ENCODE results near the gene TMEM132C. TPM values are rescaled to one million over a fixed set of nuclear protein-coding genes. Genes with fewer than 3 reads are reported as not detected.

The TMEM132C gene
- total RNA-seq, 2 experiments from 2014 or later: not detected

DNA sequence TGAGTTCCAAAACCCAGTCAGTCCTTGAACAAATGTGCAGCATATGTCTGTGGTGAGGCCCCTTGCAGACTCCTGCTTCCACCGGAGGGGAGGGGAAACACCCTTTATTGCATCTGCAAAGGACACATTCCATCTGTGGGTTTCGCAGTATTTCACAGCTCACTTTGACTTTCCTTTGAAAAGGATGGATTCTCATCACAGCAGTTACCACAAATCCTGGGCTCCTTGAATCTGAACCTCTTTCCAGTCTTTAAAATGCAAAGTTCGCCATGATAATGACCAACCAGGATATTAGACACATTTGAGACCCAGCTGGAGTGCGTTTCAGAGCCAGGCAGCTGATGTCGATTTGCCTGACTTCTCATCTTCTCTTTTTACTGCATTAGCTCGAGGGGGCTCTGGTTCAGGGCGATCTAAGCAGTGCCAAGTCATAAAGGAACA, 314.4 kb downstream of the TMEM132C start:
- no peaks in the 10 kb centered on the region for H3K36me3 ChIP-seq (ENCODE audit: insufficient read depth, low read length)
- no peak overlapping the region for H3K4me2 ChIP-seq (ENCODE audit: low read length)
- intact Hi-C loops (cut with micrococcal nuclease; ENCODE audit: unreplicated experiment): no loop called here
- H4K20me1 ChIP-seq (ENCODE audit: insufficient read depth, low read length): no peaks in the 10 kb centered on the region
- no peak overlapping the region for H3K27ac ChIP-seq (ENCODE audit: low read depth, low read length, poor library complexity, severe bottlenecking)
- ChIA-PET CTCF (ENCODE audit: unreplicated experiment) (no interaction called here), POLR2A (no interaction called here)
- no peak overlapping the region for H2AFZ ChIP-seq (ENCODE audit: low read length)
- H3K4me1 ChIP-seq (ENCODE audit: insufficient read depth, low read length, poor library complexity, severe bottlenecking): no peaks in the 10 kb centered on the region
- BruUV-seq (replicated peaks): no TSS peak
- no peaks in the 10 kb centered on the region for H3K9me2 ChIP-seq (ENCODE audit: insufficient read depth, low read length)
- H3K4me3 ChIP-seq (ENCODE audit: low read depth, low read length, poor library complexity, severe bottlenecking): no peak overlapping the region
- H3K79me2 ChIP-seq (ENCODE audit: insufficient read depth, low read depth, low read length): no peaks in the 10 kb centered on the region
- DNase-seq (ENCODE audit: low spot score): no peak
- H3K9me3 ChIP-seq (ENCODE audit: low read length): no peaks in the 10 kb centered on the region
- TF ChIP-seq EZH2phosphoT487 (IDR thresholded peaks at IDR 0.05; ENCODE audit: borderline replicate concordance, low read depth, low read length): no peak
- TF ChIP-seq, protein P1, sequence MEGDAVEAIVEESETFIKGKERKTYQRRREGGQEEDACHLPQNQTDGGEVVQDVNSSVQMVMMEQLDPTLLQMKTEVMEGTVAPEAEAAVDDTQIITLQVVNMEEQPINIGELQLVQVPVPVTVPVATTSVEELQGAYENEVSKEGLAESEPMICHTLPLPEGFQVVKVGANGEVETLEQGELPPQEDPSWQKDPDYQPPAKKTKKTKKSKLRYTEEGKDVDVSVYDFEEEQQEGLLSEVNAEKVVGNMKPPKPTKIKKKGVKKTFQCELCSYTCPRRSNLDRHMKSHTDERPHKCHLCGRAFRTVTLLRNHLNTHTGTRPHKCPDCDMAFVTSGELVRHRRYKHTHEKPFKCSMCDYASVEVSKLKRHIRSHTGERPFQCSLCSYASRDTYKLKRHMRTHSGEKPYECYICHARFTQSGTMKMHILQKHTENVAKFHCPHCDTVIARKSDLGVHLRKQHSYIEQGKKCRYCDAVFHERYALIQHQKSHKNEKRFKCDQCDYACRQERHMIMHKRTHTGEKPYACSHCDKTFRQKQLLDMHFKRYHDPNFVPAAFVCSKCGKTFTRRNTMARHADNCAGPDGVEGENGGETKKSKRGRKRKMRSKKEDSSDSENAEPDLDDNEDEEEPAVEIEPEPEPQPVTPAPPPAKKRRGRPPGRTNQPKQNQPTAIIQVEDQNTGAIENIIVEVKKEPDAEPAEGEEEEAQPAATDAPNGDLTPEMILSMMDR (conservative IDR thresholded peaks at IDR 0.05; ENCODE audit: low read length): no peak

DNA sequence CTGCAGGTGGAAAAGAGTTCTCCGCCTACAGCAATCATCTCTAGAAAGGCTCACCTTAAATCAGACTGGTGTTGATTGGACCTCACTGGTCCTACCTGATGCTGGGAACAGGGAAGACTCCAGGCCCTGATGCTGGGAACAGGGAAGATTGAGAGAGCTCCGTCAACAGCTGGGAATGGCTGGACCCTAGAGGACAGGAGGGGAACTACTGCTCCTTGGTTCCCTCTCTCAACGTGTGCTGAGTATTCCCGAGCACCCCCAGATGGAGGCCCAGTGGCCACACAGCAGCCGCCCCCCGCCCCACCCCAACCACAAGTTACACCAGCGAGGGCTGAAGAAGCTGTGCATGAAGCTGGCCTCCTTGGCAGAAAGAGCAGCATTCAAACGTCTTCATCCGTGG, 316.5 kb downstream of the TMEM132C start:
- CTCF ChIA-PET (ENCODE audit: unreplicated experiment): no interaction called here
- H3K9me2 ChIP-seq (ENCODE audit: insufficient read depth, low read length): no peaks in the 10 kb centered on the region
- DNase-seq (ENCODE audit: low spot score): no peak
- intact Hi-C loops (cut with micrococcal nuclease; ENCODE audit: unreplicated experiment): no loop called here
- TF ChIP-seq, protein P1 (conservative IDR thresholded peaks at IDR 0.05; ENCODE audit: low read length): peak; percentile 36; the same call in 1 of the 2 replicates
- no peak for TF ChIP-seq EZH2phosphoT487 (IDR thresholded peaks at IDR 0.05; ENCODE audit: borderline replicate concordance, low read depth, low read length)
- POLR2A ChIA-PET: interaction anchor here (0.6 kb wide), 4 partner anchors 33 to 353 kb away, joined by 3 to 5 read pairs (median 3); no protein-coding TSS in a partner anchor
- no peaks in the 10 kb centered on the region for H3K79me2 ChIP-seq (ENCODE audit: insufficient read depth, low read depth, low read length)
- no TSS peak for BruUV-seq (replicated peaks)
- H3K9me3 ChIP-seq (ENCODE audit: low read length): no peaks in the 10 kb centered on the region
- no peak overlapping the region for H3K4me3 ChIP-seq (ENCODE audit: low read depth, low read length, poor library complexity, severe bottlenecking)
- H3K4me2 ChIP-seq (ENCODE audit: low read length): no peak overlapping the region
- no peak overlapping the region for H2AFZ ChIP-seq (ENCODE audit: low read length)
- H3K27ac ChIP-seq (ENCODE audit: low read depth, low read length, poor library complexity, severe bottlenecking): no peak overlapping the region
- H3K4me1 ChIP-seq (ENCODE audit: insufficient read depth, low read length, poor library complexity, severe bottlenecking): no peaks in the 10 kb centered on the region
- H3K36me3 ChIP-seq (ENCODE audit: insufficient read depth, low read length): no peaks in the 10 kb centered on the region
- H4K20me1 ChIP-seq (ENCODE audit: insufficient read depth, low read length): no peaks in the 10 kb centered on the region

DNA sequence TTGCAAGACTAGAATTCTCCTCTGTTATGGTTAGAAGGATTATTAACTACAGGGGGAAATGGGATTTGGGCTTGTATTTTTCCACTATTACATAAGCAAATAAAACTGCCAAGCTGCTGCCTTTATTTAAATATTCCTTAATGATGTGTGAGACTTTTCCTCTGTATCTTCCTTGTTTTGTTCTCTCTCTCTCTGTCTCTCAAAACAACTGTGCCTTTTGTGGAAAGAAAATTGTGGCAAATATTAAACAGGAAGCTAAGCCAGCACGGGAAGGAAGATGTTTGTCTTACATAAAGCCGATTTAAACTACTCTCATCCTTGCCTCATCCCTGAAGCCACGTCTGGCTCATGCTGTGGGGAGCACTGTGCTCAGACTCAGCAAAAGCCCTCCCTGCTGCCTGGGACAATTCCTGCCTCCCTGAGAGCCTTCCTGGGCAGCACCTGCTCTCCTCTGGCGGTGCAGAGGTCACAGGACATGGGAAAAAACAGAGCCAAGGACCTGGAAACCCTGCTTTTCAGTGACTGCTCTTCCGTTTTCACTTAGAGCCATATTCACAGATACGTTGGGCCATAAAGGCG, 319.6 kb downstream of the TMEM132C start:
- no peaks in the 10 kb centered on the region for H3K79me2 ChIP-seq (ENCODE audit: insufficient read depth, low read depth, low read length)
- no peak for TF ChIP-seq EZH2phosphoT487 (IDR thresholded peaks at IDR 0.05; ENCODE audit: borderline replicate concordance, low read depth, low read length)
- TF ChIP-seq, protein P1 (conservative IDR thresholded peaks at IDR 0.05; ENCODE audit: low read length): no peak
- intact Hi-C loops (cut with micrococcal nuclease; ENCODE audit: unreplicated experiment): no loop called here
- BruUV-seq (replicated peaks): no TSS peak
- H2AFZ ChIP-seq (ENCODE audit: low read length): no peak overlapping the region
- no peaks in the 10 kb centered on the region for H3K4me1 ChIP-seq (ENCODE audit: insufficient read depth, low read length, poor library complexity, severe bottlenecking)
- no peaks in the 10 kb centered on the region for H3K9me2 ChIP-seq (ENCODE audit: insufficient read depth, low read length)
- no peak overlapping the region for H3K4me3 ChIP-seq (ENCODE audit: low read depth, low read length, poor library complexity, severe bottlenecking)
- POLR2A ChIA-PET: no interaction called here
- no peak overlapping the region for H3K4me2 ChIP-seq (ENCODE audit: low read length)
- no peaks in the 10 kb centered on the region for H4K20me1 ChIP-seq (ENCODE audit: insufficient read depth, low read length)
- H3K9me3 ChIP-seq (ENCODE audit: low read length): no peaks in the 10 kb centered on the region
- CTCF ChIA-PET (ENCODE audit: unreplicated experiment): no interaction called here
- H3K36me3 ChIP-seq (ENCODE audit: insufficient read depth, low read length): no peaks in the 10 kb centered on the region
- H3K27ac ChIP-seq (ENCODE audit: low read depth, low read length, poor library complexity, severe bottlenecking): no peak overlapping the region
- DNase-seq (ENCODE audit: low spot score): no peak

All from OCI-LY7 (cell line).